ENCODE data around the gene PCNX2.

GRCh38 chr1:232980355-232980978, 315.1 kb downstream of the PCNX2 start:
- TF ChIP-seq KDM1A (IDR thresholded peaks at IDR 0.05; ENCODE audit: borderline replicate concordance) (no peak), USF2 (IDR thresholded peaks at IDR 0.05; ENCODE audit: borderline replicate concordance, low read depth, low read length) (no peak), EED (IDR thresholded peaks at IDR 0.05; ENCODE audit: low read depth) (no peak), CTCF (IDR thresholded peaks at IDR 0.05 in 2 of 3, conservative IDR thresholded peaks at IDR 0.05 in 1 of 3; ENCODE audit: control insufficient read depth in 2 of 3, extremely low read depth in 1 of 3, insufficient read depth in 1 of 3, low read depth in 3 of 3, low read length in 3 of 3) (no peak), EZH2 (IDR thresholded peaks at IDR 0.05; ENCODE audit: borderline replicate concordance, control insufficient read depth, low read depth, low read length) (no peak), ETV6 (conservative IDR thresholded peaks at IDR 0.05 in 1 of 2, IDR thresholded peaks at IDR 0.05 in 1 of 2; ENCODE audit: borderline replicate concordance in 1 of 2, low read depth in 1 of 2) (no peak), MTA2 (IDR thresholded peaks at IDR 0.05; ENCODE audit: low read depth) (no peak)

Measured in GM12878 (cell line).